Loucy (cell line): ENCODE data around the gene POLR2F.

Experiments used
- H2AFZ ChIP-seq: fragments of 200-600 bp; sonication (generic); 2 replicates; pipeline ENCODE4 v1.6.0; 2016; ENCODE audit warnings: antibody characterized with exemption, mild to moderate bottlenecking, low read length, moderate library complexity
- H3F3A ChIP-seq: fragments of 200-600 bp; 2 replicates; pipeline ENCODE4 v1.6.0; 2016; ENCODE audit warnings: antibody characterized with exemption, low read depth, mild to moderate bottlenecking
- H3K27me3 ChIP-seq: fragments of 200-600 bp; sonication (generic); 2 replicates; pipeline ENCODE4 v1.6.1; 2014; ENCODE audit warnings: low read length, mild to moderate bottlenecking; ENCODE audit not compliant: insufficient read depth, poor library complexity, severe bottlenecking
- H3K36me3 ChIP-seq: fragments of 200-600 bp; sonication (generic); 2 replicates; pipeline ENCODE4 v1.6.1; 2016; ENCODE audit warnings: low read length; ENCODE audit not compliant: insufficient read depth
- H3K4me1 ChIP-seq: fragments of 200-600 bp; sonication (generic); 2 replicates; pipeline ENCODE4 v1.5.1; 2014; ENCODE audit warnings: low read length, mild to moderate bottlenecking; ENCODE audit not compliant: insufficient read depth, poor library complexity, severe bottlenecking
- H3K4me2 ChIP-seq: fragments of 200-600 bp; sonication (generic); 2 replicates; pipeline ENCODE4 v1.6.0; 2014; ENCODE audit warnings: antibody characterized with exemption, low read length, low read depth, mild to moderate bottlenecking; ENCODE audit not compliant: poor library complexity, severe bottlenecking
- H3K4me3 ChIP-seq: fragments of 200-600 bp; sonication (generic); 2 replicates; pipeline ENCODE4 v1.5.1; 2014; ENCODE audit warnings: low read length, mild to moderate bottlenecking, mixed read lengths; ENCODE audit not compliant: poor library complexity, severe bottlenecking
- H3K79me2 ChIP-seq: fragments of 200-600 bp; sonication (generic); 2 replicates; pipeline ENCODE4 v1.6.1; 2014; ENCODE audit warnings: low read length; ENCODE audit not compliant: insufficient read depth
- H3K9ac ChIP-seq: fragments of 200-600 bp; sonication (generic); 2 replicates; pipeline ENCODE4 v1.6.0; 2014; ENCODE audit warnings: mild to moderate bottlenecking, low read depth, low read length, moderate library complexity; ENCODE audit not compliant: poor library complexity, severe bottlenecking
- H3K9me2 ChIP-seq: fragments of 200-600 bp; sonication (generic); replicated peaks from 2 replicates; pipeline ENCODE4 v1.6.1; 2016; ENCODE audit warnings: low read depth, low read length, mixed read lengths
- H3K9me3 ChIP-seq: fragments of 200-600 bp; sonication (generic); 2 replicates; pipeline ENCODE4 v1.6.1; 2014; ENCODE audit warnings: mild to moderate bottlenecking, antibody characterized with exemption, low read length, low read depth; ENCODE audit not compliant: insufficient read depth
- H4K20me1 ChIP-seq: fragments of 200-600 bp; sonication (generic); 2 replicates; pipeline ENCODE4 v1.6.0; 2014; ENCODE audit warnings: antibody characterized with exemption, low read length, mild to moderate bottlenecking; ENCODE audit not compliant: insufficient read depth, poor library complexity, severe bottlenecking
- CTCF ChIP-seq: fragments of 200-600 bp; sonication (generic); conservative IDR thresholded peaks from 2 replicates; pipeline ENCODE4 v1.5.1; 2014; ENCODE audit warnings: mild to moderate bottlenecking, antibody characterized with exemption, low read length
- EZH2phosphoT487 ChIP-seq: fragments of 200-600 bp; IDR thresholded peaks from 2 replicates; pipeline ENCODE4 v1.6.1; 2018; ENCODE audit warnings: antibody characterized with exemption, mild to moderate bottlenecking, moderate library complexity, borderline replicate concordance

The POLR2F gene

GRCh38 chr22:37906364-37907008 is 47.0 kb upstream of the POLR2F start:
- Histone ChIP-seq H4K20me1 (no peaks in the 10 kb centered on the region), H3K4me2 (peak overlapping the region; percentile 97), H3K4me3 (peak overlapping the region; percentile 74), H3K4me1 (peaks cover 43% of the 10 kb centered on the region), H3K9me3 (no peaks in the 10 kb centered on the region), H3F3A (no peaks in the 10 kb centered on the region), H3K36me3 (no peaks in the 10 kb centered on the region), H3K9ac (peak overlapping the region; percentile 76), H3K27me3 (no peaks in the 10 kb centered on the region), H2AFZ (0 out of 2 replicates have a peak overlapping the region, but pooled peaks have one; percentile 4), H3K9me2 (no peaks in the 10 kb centered on the region), H3K79me2 (peaks cover 35% of the 10 kb centered on the region)
- TF ChIP-seq CTCF = no peak
- TF ChIP-seq EZH2phosphoT487 = no peak

GRCh38 chr22:37907036-37907954 is 46.2 kb upstream of the POLR2F start:
- Histone ChIP-seq H3K9ac (peak overlapping the region; percentile 76), H3K27me3 (no peaks in the 10 kb centered on the region), H3K9me3 (no peaks in the 10 kb centered on the region), H3K4me2 (peak overlapping the region; percentile 97), H3K4me3 (peak overlapping the region; percentile 74), H2AFZ (0 out of 2 replicates have a peak overlapping the region, but pooled peaks have one; percentile 4), H3K79me2 (peaks cover 35% of the 10 kb centered on the region), H4K20me1 (peaks cover 4% of the 10 kb centered on the region), H3K4me1 (peaks cover 38% of the 10 kb centered on the region), H3K36me3 (no peaks in the 10 kb centered on the region), H3K9me2 (no peaks in the 10 kb centered on the region), H3F3A (no peaks in the 10 kb centered on the region)
- TF ChIP-seq EZH2phosphoT487 (no peak), CTCF (no peak)

GRCh38 chr22:37909766-37910165 is 43.7 kb upstream of the POLR2F start:
- Histone ChIP-seq H4K20me1 (peaks cover 4% of the 10 kb centered on the region), H3K27me3 (no peaks in the 10 kb centered on the region), H3K79me2 (peaks cover 35% of the 10 kb centered on the region), H3K4me3 (no peak overlapping the region), H3K9me2 (no peaks in the 10 kb centered on the region), H3K4me2 (no peak overlapping the region), H3K4me1 (peaks cover 38% of the 10 kb centered on the region), H3K9ac (no peak overlapping the region), H3K36me3 (0 out of 2 replicates have a peak, but pooled peaks cover 5% of the 10 kb centered on the region), H3K9me3 (no peaks in the 10 kb centered on the region), H3F3A (no peaks in the 10 kb centered on the region), H2AFZ (no peak overlapping the region)
- TF ChIP-seq CTCF (no peak), EZH2phosphoT487 (no peak)
